HG02759 (cell line): ENCODE measurements around the gene LRFN2.
A peak's percentile ranks its signal among the peaks of the same experiment; 100 is the strongest.

Source experiments
- ATAC-seq: cut with Tn5 transposase; IDR thresholded peaks from one replicate; pipeline ENCODE4 v1.9.1; 2021; ENCODE audit warnings: mild to moderate bottlenecking, moderate library complexity; ENCODE audit not compliant: unreplicated experiment

Gene LRFN2

DNA sequence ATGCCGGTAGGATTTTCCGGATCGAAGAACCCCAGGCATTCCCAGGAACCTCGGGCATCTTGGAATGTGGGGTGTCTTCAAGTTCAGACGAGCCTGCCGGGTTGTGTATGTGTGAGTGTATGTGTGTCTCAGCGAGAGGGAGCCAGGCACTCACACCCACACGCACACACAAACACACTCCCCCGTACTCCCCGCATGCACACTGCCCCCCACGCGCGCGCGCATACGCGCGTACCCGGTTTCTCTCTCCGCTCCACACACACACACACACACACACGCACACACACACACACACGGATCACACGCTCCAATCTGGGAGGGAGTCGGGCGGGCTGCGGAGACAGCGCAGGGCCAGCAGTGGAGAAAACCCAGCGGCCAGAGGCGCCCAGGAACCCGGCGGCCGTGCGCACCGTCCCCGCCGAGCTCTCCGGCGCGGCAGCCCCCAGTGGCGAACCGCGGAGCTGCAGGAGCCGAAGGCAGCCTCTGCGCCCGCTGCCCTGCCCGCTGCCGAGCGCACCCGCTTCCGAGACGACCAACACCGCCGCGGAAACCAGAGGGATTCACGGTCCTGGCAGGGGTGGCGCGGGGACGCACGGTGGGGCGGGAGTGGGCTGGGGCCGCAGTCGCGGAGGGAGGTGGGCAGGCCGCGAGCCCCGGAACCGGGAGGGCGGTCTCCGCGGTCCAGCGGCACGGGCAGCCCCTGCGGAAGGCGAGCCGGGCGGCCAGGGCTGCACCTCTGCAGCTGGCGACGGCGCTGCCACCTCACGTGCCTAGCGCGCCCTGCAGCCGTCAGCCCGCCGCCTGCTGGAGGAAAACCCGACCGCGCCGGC is at the start of gene LRFN2:
Gene LRFN2, minus strand, starts transcription at position 125 of the 830 bp plus-strand sequence.
- ATAC-seq = peak; percentile 93

DNA sequence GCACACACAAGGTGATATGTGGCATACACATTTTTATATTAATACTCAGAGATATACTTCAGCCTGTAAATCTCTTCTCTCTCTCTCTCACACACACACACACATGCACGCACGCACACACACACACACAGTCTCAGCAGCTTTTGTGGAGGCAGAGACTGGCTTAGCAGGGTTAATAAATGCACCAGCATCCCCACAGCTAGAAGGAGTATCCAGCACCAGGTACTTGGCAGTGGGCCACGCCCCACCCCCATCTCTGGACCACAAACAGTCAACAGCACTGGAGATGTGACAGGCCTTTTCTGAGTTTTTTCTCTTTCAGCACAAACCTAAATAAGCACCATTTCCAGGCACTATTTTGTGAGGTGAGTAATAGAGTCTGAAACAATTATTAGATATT is 47.3 kb upstream of the LRFN2 start:
- ATAC-seq = no peak

DNA sequence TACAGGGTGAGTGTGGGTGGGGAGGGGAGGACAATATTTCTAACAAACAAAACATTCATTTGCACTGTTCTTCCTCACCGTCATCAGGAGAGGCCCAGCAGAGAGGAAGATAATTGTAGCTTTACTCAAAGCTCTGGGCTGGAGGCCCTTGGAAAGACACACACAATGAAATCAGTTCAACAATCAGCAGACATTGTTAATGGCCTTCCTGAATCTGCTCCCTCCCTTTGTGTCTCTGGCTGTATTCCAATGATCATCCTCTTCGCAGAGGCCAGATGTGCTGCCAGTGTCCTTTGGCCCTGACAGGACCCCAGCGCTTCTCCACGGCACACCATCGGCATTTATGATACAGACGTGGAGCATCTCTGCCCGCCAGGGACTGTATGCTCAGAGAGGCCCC is 44.6 kb upstream of the LRFN2 start:
- no peak for ATAC-seq

DNA sequence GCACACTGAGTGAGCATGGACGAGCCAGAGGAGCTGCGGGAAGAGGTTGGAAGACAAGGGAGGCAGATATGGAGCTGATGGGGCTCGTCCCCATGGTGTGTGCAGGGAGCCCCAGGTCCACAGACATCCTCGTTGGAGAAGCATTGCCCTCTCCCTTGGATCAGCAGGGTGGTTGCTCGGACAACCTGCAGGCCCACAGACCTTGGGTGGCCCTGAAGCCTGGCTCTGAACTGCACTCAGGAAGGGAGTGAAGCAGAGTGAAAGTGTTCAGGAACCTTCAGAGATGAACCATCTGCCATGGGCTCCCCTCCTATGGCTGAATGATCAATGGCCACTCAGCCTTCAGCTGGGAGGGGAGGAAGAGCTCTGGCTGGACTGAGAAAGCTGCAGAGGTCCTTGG is 43.3 kb upstream of the LRFN2 start:
- no peak for ATAC-seq

DNA sequence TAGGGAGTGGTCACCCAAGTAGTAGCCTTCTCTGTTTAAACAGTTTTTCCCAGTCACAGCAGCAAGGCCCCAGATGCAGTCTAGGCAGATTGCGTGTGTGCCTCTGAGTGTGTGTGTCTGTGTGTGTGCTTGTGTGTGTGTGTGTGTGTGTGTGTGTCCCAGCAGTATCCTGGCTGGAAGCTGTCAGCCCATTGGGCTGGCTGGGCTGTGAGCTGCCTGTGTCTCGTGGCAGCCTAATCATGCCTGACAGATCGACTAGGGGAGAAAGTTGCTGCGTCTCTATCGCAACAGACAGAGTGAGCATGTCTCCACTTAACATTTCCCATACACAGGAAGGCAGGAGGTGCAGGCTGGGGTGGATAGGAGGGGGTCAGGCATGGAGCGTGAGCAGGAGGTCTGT is 42.9 kb upstream of the LRFN2 start:
- no peak for ATAC-seq

GRCh38 chr6:40629463-40629862 is 42.3 kb upstream of the LRFN2 start:
- ATAC-seq = no peak

DNA sequence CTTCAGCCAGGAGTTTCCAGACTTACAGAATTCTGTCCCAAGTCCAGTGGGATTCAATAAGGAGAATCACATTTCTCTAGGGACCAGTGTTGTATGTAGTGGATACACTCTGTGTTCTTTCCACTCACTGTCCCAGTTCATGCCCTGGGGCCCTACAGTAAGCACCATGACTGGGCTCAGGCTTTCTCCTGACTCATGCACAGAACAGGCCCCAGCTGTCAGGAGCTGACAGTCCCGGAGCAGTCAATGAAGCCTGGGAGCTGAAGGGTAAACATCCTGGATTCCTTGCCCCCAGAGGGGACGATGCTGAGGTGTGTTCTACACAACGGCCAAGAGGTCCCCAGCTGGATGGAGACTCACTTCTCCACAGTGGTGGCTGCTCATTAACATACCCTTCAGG is 40.2 kb upstream of the LRFN2 start:
- no peak for ATAC-seq

DNA sequence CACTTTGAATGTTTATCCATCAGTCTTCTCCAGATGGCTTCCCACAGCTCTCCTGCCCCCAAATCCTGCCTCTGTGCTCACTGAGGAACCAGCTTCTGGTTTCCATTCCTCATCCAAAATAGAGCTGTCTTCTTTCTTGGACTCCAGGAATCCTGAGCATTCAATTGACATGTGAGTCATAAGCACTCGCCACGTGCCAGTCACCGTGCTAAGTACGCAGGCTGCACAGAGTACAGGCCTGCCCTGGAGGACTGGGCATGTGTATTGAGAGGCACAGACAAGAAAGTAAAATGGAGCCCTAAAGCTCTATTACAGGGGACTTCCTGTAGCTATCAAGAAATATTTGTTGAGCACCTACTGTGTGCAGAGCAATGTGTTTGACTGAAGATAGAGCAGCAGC is 39.7 kb upstream of the LRFN2 start:
- no peak for ATAC-seq

DNA sequence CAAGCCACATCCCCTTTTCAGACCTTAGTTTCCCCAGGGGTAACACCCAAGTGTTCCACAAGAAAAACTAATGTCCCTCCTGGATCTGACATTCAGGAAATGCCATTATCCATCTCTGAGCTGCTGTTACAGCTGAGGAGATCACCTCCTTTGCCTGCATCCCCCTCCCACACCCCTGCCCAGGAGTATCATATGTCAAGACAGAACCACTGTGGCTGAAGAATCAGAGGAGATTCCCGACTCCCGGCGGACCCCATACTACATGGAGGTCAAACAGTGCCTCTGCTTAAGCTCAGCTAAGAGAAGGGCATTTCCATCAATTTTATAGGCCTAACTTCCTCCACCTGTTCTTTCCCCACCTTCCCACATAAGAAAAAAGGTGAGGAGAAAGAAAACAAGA is 36.8 kb upstream of the LRFN2 start:
- no peak for ATAC-seq

DNA sequence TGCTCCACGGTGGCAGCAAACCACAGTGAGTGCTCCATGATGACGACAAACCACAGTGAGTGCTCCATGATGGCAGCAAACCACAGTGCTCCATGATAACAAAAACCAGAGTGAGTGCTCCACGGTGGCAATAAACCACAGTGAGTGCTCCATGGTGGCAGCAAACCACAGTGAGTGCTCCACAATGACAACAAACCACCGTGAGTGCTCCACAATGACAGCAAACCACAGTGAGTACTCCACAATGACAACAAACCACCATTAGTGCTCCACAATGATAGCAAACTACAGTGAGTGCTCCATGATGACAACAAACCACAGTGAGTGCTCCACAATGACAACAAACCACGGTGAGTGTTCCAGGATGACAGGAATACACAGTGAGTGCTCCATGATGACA is 36.0 kb upstream of the LRFN2 start:
- no peak for ATAC-seq

GRCh38 chr6:40620574-40621240 is 33.5 kb upstream of the LRFN2 start:
- ATAC-seq = no peak

DNA sequence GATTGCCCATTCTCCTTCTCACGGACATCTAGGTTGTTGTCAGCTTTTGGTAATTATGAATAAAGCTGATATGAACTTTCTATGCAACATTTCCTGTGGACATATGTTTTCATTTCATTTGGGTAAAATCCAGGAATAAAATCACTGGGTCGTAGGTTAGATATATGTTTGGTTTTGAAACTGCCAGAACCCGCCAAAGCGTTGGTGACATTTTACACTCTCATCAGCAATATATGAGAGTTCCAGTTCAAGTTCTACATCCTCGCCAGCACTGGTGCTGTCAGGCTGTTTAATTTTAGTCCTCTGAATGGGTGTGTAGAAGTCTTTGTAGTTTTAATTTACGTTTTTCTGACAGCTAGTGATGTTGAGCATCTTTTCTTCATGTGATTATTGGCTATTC is 27.5 kb upstream of the LRFN2 start:
- ATAC-seq = no peak

DNA sequence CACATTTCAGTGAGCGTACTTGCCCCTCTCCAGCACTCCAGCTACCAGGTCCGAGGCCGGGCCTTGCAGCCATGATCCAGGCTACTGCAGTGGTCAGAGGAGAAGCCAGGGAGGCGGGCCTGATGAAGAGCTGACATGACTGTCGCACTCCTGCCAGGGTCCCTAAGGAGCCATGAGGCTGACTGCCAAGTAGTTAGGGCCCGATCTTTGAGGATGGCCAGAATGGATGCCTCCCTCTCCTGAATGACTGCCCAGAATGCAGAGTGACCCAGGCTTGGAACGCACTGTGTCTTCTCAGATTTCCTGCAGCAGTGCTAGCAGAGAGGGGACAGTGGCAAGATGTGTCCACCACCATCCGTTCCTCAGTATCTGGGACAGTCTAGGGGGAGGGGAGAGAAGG is 24.7 kb upstream of the LRFN2 start:
- no peak for ATAC-seq

- no peak for ATAC-seq
Observed at GRCh38 chr6:40611434-40611833, 24.3 kb upstream of the LRFN2 start.

- ATAC-seq = no peak
Observed at GRCh38 chr6:40610229-40610628, 23.1 kb upstream of the LRFN2 start.

DNA sequence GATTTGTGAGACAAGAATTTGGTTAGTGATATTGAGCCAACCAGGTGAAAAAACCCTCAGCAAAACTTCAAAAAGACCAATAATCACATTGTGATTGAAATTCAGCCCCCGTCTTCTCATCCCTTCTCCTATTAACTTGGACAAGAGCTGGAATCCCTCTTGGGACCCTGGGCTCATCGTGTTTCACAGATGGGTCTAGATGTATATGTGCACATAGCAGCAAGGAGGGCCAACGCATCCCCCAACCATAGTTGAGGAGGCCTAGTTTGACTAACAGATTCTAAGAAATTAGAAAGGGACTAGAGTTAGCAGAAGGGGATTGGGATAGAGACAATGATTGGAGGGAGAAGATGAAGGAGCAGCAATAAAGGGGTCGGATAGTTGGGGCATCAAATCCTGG is 19.8 kb upstream of the LRFN2 start:
- no peak for ATAC-seq

- no peak for ATAC-seq
Observed at GRCh38 chr6:40606526-40606925, 19.4 kb upstream of the LRFN2 start.

GRCh38 chr6:40604082-40604481 is 16.9 kb upstream of the LRFN2 start:
- ATAC-seq = no peak

DNA sequence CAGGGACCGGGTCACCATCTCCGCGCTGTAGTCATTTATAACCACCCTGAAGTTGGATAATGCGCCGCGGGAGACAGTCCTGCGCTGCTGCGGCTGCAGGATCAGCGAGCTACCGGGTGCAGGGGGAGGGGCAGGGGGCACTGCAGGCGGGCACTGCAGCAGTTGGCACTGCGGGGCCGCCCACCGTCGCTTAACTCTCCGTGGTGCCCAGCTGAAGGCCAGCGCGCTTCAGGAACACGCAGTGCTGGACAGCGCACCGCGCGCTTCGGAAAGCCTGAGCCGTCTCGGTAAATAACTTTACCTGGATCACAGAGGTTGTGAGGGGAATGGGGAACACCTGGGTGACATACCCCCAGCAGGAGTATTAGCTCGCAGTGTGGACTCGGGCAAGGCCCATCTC is 12.4 kb upstream of the LRFN2 start:
- no peak for ATAC-seq

DNA sequence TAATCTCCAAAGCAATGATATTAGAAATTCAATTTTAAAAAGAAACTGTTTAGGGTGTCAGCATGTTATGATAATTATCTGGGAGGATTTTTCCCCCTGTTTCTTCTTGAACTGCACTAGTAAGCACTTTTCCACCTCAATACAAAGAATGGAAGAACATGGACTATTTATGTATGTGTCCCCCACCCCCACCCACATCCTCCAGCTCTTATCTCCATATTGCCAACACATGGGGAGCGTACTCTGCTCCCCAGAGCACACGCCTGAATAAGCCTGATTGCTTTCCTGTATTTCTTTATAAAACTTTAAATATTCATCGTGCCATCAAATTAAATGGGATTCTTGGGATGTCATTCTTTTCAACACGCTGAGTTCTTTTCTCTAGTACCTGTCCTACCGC is 11.4 kb upstream of the LRFN2 start:
- ATAC-seq = no peak

- ATAC-seq = no peak
Observed at GRCh38 chr6:40597301-40597700, 10.1 kb upstream of the LRFN2 start.

DNA sequence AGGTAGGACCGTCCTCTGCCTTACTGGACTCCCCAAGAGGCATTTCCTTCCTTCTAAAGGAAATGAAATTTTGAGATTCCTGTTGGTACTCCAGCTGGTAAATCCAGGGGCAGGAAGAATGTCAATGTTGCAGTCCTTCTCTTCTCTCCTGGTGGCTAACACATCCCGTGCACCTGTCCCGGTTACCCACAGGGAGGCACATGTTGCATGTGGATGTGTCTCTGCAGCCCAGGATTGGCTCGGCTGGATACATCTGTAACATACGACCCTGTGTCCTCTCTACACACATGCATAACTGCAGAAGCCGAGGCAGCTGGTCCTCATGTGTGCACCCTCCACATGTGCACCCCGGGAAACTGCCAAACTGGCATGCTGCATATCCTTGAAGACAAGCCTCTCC is 1.3 kb upstream of the LRFN2 start:
- no peak for ATAC-seq

- ATAC-seq = no peak
Observed at GRCh38 chr6:40588070-40588384, 863 bp upstream of the LRFN2 start.
